SK-N-MC (cell line): ENCODE results near the gene CPNE5.

Experiments used
- DNase-seq: peaks from one replicate; pipeline ENCODE4 v3.0.0-alpha.2; 2011; ENCODE audit warnings: low read depth, low spot score
- H3K27ac ChIP-seq: fragments of 200-600 bp; sonication (generic); 2 replicates; pipeline ENCODE4 v1.5.1; 2016; ENCODE audit warnings: mixed run types
- H3K36me3 ChIP-seq: fragments of 200-600 bp; sonication (generic); 2 replicates; pipeline ENCODE4 v1.6.1; 2017; ENCODE audit warnings: antibody characterized with exemption, low read length, mixed read lengths; ENCODE audit not compliant: insufficient read depth
- H3K4me3 ChIP-seq: fragments of 200-600 bp; sonication (generic); 2 replicates; pipeline ENCODE4 v1.5.1; 2016
- H3K9ac ChIP-seq: fragments of 200-600 bp; sonication (generic); 2 replicates; pipeline ENCODE4 v1.8.0; 2017; ENCODE audit warnings: mixed run types, mixed read lengths; ENCODE audit not compliant: insufficient read length
- H3K9me3 ChIP-seq: fragments of 200-600 bp; sonication (generic); 2 replicates; pipeline ENCODE4 v1.6.1; 2017; ENCODE audit warnings: low read depth, mild to moderate bottlenecking, antibody characterized with exemption, low read length, moderate library complexity, mixed read lengths
- EZH2 ChIP-seq: fragments of 200-600 bp; sonication (generic); IDR thresholded peaks from one replicate; pipeline ENCODE4 v1.6.1; 2017; ENCODE audit warnings: antibody characterized with exemption
- FOXP2 ChIP-seq: optimal IDR thresholded peaks from 2 replicates; pipeline ENCODE3; 2011; ENCODE audit warnings: mild to moderate bottlenecking, moderate library complexity; ENCODE audit not compliant: insufficient read depth; ENCODE audit errors: extremely low read length, control extremely low read depth
- POLR2AphosphoS5 ChIP-seq: IDR thresholded peaks from 2 replicates; pipeline ENCODE4 v1.6.1; 2012; ENCODE audit warnings: mild to moderate bottlenecking, low read depth, low read length, borderline replicate concordance

The CPNE5 gene

GRCh38 chr6:36843170-36843569 lies 3.9 kb upstream of the CPNE5 start:
- H3K4me3 ChIP-seq, result no peak overlapping the region
- no peak for TF ChIP-seq POLR2AphosphoS5
- TF ChIP-seq FOXP2, result no peak
- TF ChIP-seq EZH2, result no peak
- no peaks in the 10 kb centered on the region for H3K9me3 ChIP-seq
- no peaks in the 10 kb centered on the region for H3K36me3 ChIP-seq
- H3K27ac ChIP-seq, result no peak overlapping the region
- no peak overlapping the region for H3K9ac ChIP-seq
- no peak for DNase-seq

- TF ChIP-seq FOXP2, result no peak
- no peak for TF ChIP-seq EZH2
- no peak for TF ChIP-seq POLR2AphosphoS5
- Histone ChIP-seq H3K9ac (no peak overlapping the region), H3K4me3 (no peak overlapping the region), H3K36me3 (no peaks in the 10 kb centered on the region), H3K27ac (no peak overlapping the region), H3K9me3 (no peaks in the 10 kb centered on the region)
- DNase-seq, result no peak
These were observed 2.5 kb upstream of the CPNE5 start for GRCh38 chr6:36841756-36842155.

- no peaks in the 10 kb centered on the region for H3K36me3 ChIP-seq
- H3K9me3 ChIP-seq, result no peaks in the 10 kb centered on the region
- H3K9ac ChIP-seq, result no peak overlapping the region
- H3K4me3 ChIP-seq, result peak overlapping the region; percentile 77; the same call in 1 of the 2 replicates
- H3K27ac ChIP-seq, result no peak overlapping the region
- TF ChIP-seq EZH2, result no peak
- TF ChIP-seq POLR2AphosphoS5, result no peak
- no peak for TF ChIP-seq FOXP2
- DNase-seq, result no peak
These were observed 1.5 kb upstream of the CPNE5 start for GRCh38 chr6:36840432-36841403.

GRCh38 chr6:36839749-36840431 lies 646 bp upstream of the CPNE5 start:
- no peak for DNase-seq
- H3K36me3 ChIP-seq, result no peaks in the 10 kb centered on the region

GRCh38 chr6:36837686-36838085 lies 1.6 kb downstream of the CPNE5 start:
- Histone ChIP-seq H3K4me3 (no peak overlapping the region), H3K36me3 (no peaks in the 10 kb centered on the region), H3K27ac (no peak overlapping the region), H3K9ac (no peak overlapping the region), H3K9me3 (0 out of 2 replicates have a peak, but pooled peaks cover 3% of the 10 kb centered on the region)
- TF ChIP-seq EZH2, result no peak
- TF ChIP-seq POLR2AphosphoS5, result no peak
- TF ChIP-seq FOXP2, result no peak
- no peak for DNase-seq

More at GRCh38 chr6:36839749-36840431, 646 bp upstream of the CPNE5 start:
- no peaks in the 10 kb centered on the region for H3K9me3 ChIP-seq
- peak overlapping the region; percentile 45 for H3K9ac ChIP-seq
- H3K4me3 ChIP-seq, result peak overlapping the region; percentile 77
- TF ChIP-seq FOXP2, result no peak
- TF ChIP-seq POLR2AphosphoS5, result no peak
- H3K27ac ChIP-seq, result no peak overlapping the region

GRCh38 chr6:36837022-36837339 lies 2.3 kb downstream of the CPNE5 start:
- Histone ChIP-seq H3K9ac (no peak overlapping the region), H3K9me3 (0 out of 2 replicates have a peak, but pooled peaks cover 3% of the 10 kb centered on the region), H3K4me3 (no peak overlapping the region), H3K27ac (no peak overlapping the region), H3K36me3 (no peaks in the 10 kb centered on the region)
- TF ChIP-seq FOXP2, result no peak
- no peak for TF ChIP-seq EZH2
- no peak for TF ChIP-seq POLR2AphosphoS5
- DNase-seq, result no peak

- no peaks in the 10 kb centered on the region for H3K36me3 ChIP-seq
- no peak for DNase-seq
- TF ChIP-seq FOXP2 (no peak), POLR2AphosphoS5 (no peak), EZH2 (no peak)
- H3K9me3 ChIP-seq, result 0 out of 2 replicates have a peak, but pooled peaks cover 3% of the 10 kb centered on the region
- H3K4me3 ChIP-seq, result no peak overlapping the region
- no peak overlapping the region for H3K27ac ChIP-seq
- H3K9ac ChIP-seq, result no peak overlapping the region
These were observed 2.9 kb downstream of the CPNE5 start for GRCh38 chr6:36836111-36837021.
